Panc1 (cell line): ENCODE results near the gene SHISA7. TPM values are rescaled to one million over a fixed set of nuclear protein-coding genes. Genes with fewer than 3 reads are reported as not detected.

ENCODE experiments used
- ATAC-seq: fragments of 200-7000 bp; cut with Tn5 transposase; 2 replicates; pipeline ENCODE4 v1.9.1; 2020; ENCODE audit warnings: mild to moderate bottlenecking, moderate library complexity
- BruUV-seq: library from RNA; stranded (reverse); fragments of 400-500 nt; replicated peaks from 2 replicates; lab custom pipeline; 2021; lab: Mats Ljungman, UMichigan
- CTCF ChIA-PET: fragments of 300-600 bp; sonication (Branson Sonifier 250); formaldehyde crosslinking; loops from one replicate; lab custom pipeline; 2022; ENCODE audit warnings: antibody characterized with exemption; lab: Charles Lee
- POLR2A ChIA-PET: fragments of 300-600 bp; sonication (Branson Sonifier 250); formaldehyde crosslinking; loops from one replicate; lab custom pipeline; 2022; ENCODE audit warnings: antibody characterized with exemption; lab: Charles Lee
- DNase-seq: peaks from one replicate; pipeline ENCODE4 v3.0.0-alpha.2; 2010; ENCODE audit warnings: low read depth, low spot score
- H3K27ac ChIP-seq: 2 replicates; pipeline ENCODE4 v1.5.1; 2011; ENCODE audit warnings: mild to moderate bottlenecking, low read length, inconsistent platforms
- H3K27me3 ChIP-seq: fragments of 200-500 bp; sonication (Bioruptor generic); 2 replicates; pipeline ENCODE4 v1.6.0; 2014; ENCODE audit warnings: low read length, inconsistent platforms; ENCODE audit not compliant: control insufficient read depth, insufficient read depth
- H3K36me3 ChIP-seq: fragments of 200-500 bp; sonication (Bioruptor generic); 2 replicates; pipeline ENCODE4 v1.5.1; 2014; ENCODE audit warnings: inconsistent platforms, mild to moderate bottlenecking, low read length, moderate library complexity; ENCODE audit not compliant: control insufficient read depth, insufficient read depth
- H3K4me1 ChIP-seq: 2 replicates; pipeline ENCODE4 v1.5.1; 2011; ENCODE audit warnings: inconsistent platforms, mild to moderate bottlenecking, low read length, moderate library complexity; ENCODE audit not compliant: control insufficient read depth, insufficient read depth
- H3K4me3 ChIP-seq, 2 experiments: 2 replicates each; pipeline ENCODE4 v1.5.1; 2011 to 2012; ENCODE audit warnings: low read depth in 2 of 2, low read length in 2 of 2, mild to moderate bottlenecking in 2 of 2, inconsistent platforms in 1 of 2, moderate library complexity in 1 of 2
- H3K9me3 ChIP-seq: fragments of 200-500 bp; sonication (Bioruptor generic); 2 replicates; pipeline ENCODE4 v1.5.1; 2014; ENCODE audit warnings: low read depth, mild to moderate bottlenecking, inconsistent platforms, low read length, moderate library complexity; ENCODE audit not compliant: control insufficient read depth, insufficient read depth
- CTCF ChIP-seq: fragments of 450-650 bp; IDR thresholded peaks from 2 replicates; pipeline ENCODE4 v1.5.1; 2017; ENCODE audit warnings: mild to moderate bottlenecking
- POLR2AphosphoS5 ChIP-seq: IDR thresholded peaks from 2 replicates; pipeline ENCODE4 v1.6.1; 2012; ENCODE audit warnings: mild to moderate bottlenecking, low read depth, low read length, moderate library complexity
- REST ChIP-seq, 2 experiments: IDR thresholded peaks; 2 replicates each; pipeline ENCODE4 v1.6.1; 2011 to 2012; ENCODE audit warnings: low read depth in 2 of 2, control low read depth in 1 of 2, low read length in 1 of 2, mild to moderate bottlenecking in 1 of 2, moderate library complexity in 1 of 2; ENCODE audit not compliant: insufficient read depth in 1 of 2
- SIN3A ChIP-seq: IDR thresholded peaks from 2 replicates; pipeline ENCODE4 v1.6.1; 2012; ENCODE audit warnings: low read depth, mild to moderate bottlenecking, low read length, moderate library complexity, borderline replicate concordance; ENCODE audit not compliant: insufficient read depth
- TCF7L2 ChIP-seq: IDR thresholded peaks from 2 replicates; pipeline ENCODE4 v1.6.1; 2011; ENCODE audit warnings: mild to moderate bottlenecking, low read depth, low read length, inconsistent platforms
- in situ Hi-C: cut with HindIII; loops from 2 replicates; pipeline ENCODE4 v1.10.0; 2016; ENCODE audit warnings: low sequenced_read_pairs, low pct_unique_long_range_greater_than_20kb
- intact Hi-C: fragments of 100-400 bp; cut with micrococcal nuclease; formaldehyde crosslinking; loops from one replicate; pipeline ENCODE4 v1.10.0; 2022; ENCODE audit not compliant: unreplicated experiment
- total RNA-seq: library from RNA; stranded (reverse); gene quantifications from one replicate; pipeline ENCODE4 v1.2.1, GENCODE V29; 2021; ENCODE audit not compliant: unreplicated experiment

SHISA7 gene
- total RNA-seq, 1 experiment from 2014 or later: 0.03 TPM

GRCh38 chr19:55484593-55485438 lies 41.7 kb upstream of the SHISA7 start, which contains the start of gene NAT14:
Gene NAT14 (plus strand): TSS chr19:55485188. CDS start chr19:55485709, 521 bp downstream.
- ATAC-seq: peak; percentile 64
- intact Hi-C loops (no loop called here), in situ Hi-C loops (no loop called here)
- Histone ChIP-seq H3K27ac (peak within 1 kb of the TSS; percentile 94), H3K36me3 (peaks cover 3% of the 10 kb centered on the region; the same call in 1 of the 2 replicates), H3K27me3 (no peaks in the 10 kb centered on the region), H3K4me3 (peak within 1 kb of the TSS; percentile 67 to 78), H3K4me1 (peaks cover 57% of the 10 kb centered on the region), H3K9me3 (no peaks in the 10 kb centered on the region)
- no peak for DNase-seq
- TSS peak; percentile 87 for BruUV-seq
- ChIA-PET CTCF (interaction anchor here (0.6 to 1.1 kb wide), 3 partner anchors 11 to 867 kb away, joined by 3 read pairs; no protein-coding TSS in a partner anchor), POLR2A (interaction anchor here (0.5 to 1.1 kb wide), 3 partner anchors 8 to 114 kb away, joined by 3 to 4 read pairs (median 4); partner anchors contain the start of genes FIZ1 and ZNF628)
- no peak for TF ChIP-seq CTCF
- TF ChIP-seq TCF7L2: no peak
- TF ChIP-seq SIN3A: 0 out of 2 replicates have a peak, but pooled peaks have one; percentile 3
- peak; percentile 62 for TF ChIP-seq POLR2AphosphoS5
- TF ChIP-seq REST (IDR thresholded peaks at IDR 0.05; ENCODE audit: insufficient read depth in 1 of 2, low read depth in 2 of 2, low read length in 1 of 2): no peak

DNA sequence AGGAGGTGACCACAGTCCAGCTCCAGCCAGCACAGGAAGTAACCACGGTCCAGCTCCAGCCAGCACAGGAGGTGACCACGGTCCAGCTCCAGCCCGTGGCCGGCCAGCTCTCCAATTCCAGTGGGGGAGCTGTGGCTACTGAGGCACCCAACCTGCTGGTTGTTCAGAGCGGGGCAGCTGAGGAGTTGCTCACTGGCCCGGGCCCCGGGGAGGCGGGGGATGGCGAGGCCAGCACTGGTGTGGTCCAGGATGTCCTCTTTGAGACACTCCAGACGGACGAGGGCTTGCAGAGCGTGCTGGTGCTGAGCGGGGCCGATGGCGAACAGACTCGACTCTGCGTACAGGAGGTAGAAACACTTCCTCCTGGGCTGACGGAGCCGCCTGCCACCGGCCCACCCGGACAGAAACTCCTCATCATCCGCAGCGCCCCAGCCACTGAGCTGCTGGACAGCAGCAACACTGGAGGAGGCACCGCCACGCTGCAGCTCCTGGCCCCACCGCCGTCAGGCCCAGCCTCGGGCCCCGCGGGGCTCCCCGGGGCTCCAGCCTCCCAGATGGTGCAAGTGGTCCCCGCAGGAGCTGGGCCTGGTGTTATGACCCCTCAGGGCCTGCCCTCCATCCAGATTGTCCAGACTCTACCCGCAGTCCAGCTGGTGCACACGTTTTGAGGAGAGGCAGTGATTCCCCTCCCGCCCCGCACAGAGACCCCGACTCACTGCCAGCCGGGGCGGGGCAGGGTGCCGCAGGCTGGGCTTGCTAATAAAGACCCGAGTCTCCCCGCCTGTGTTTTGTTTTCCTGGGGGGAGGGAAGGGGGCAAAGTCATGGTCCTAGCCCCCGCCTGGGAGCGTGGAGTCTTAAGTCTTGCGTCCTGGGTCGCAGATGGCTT lies 40.8 kb upstream of the SHISA7 start:
- H3K27ac ChIP-seq: peak overlapping the region; percentile 94
- peaks cover 50% of the 10 kb centered on the region for H3K4me1 ChIP-seq
- ATAC-seq (no peak), DNase-seq (no peak)
- intact Hi-C loops: no loop called here
- peak overlapping the region; percentile 67 to 78 for H3K4me3 ChIP-seq
- H3K9me3 ChIP-seq: no peaks in the 10 kb centered on the region
- H3K36me3 ChIP-seq: peaks cover 3% of the 10 kb centered on the region; the same call in 1 of the 2 replicates
- no peaks in the 10 kb centered on the region for H3K27me3 ChIP-seq
- no TSS peak for BruUV-seq
- TF ChIP-seq CTCF (no peak), POLR2AphosphoS5 (no peak), REST (IDR thresholded peaks at IDR 0.05; ENCODE audit: insufficient read depth in 1 of 2, low read depth in 2 of 2, low read length in 1 of 2) (no peak), TCF7L2 (no peak), SIN3A (no peak)
- POLR2A ChIA-PET: interaction anchor here (0.5 to 1.1 kb wide), 2 partner anchors 7 to 327 kb away, joined by 3 to 4 read pairs; partner anchors contain the start of gene ZNF628
- CTCF ChIA-PET: interaction anchor here (0.6 to 0.7 kb wide), 2 partner anchors 338 to 868 kb away, joined by 3 read pairs; no protein-coding TSS in a partner anchor
- in situ Hi-C loops: no loop called here
